Subcutaneous adipose tissue (tissue), 4 donors: ENCODE measurements around the gene CDH22. TPM values are rescaled to one million over a fixed set of nuclear protein-coding genes. Genes with fewer than 3 reads are reported as not detected.

Experiments
- CTCF ChIP-seq: fragments of 450-650 bp; IDR thresholded peaks from one replicate; pipeline ENCODE4 v1.5.1; 2016; ENCODE audit warnings: low read depth, mild to moderate bottlenecking, control low read depth, antibody characterized with exemption, moderate library complexity
- total RNA-seq, 4 donors: library from RNA; depleted of rRNA; stranded (reverse); fragments of >200 nt; gene quantifications; one replicate each; pipeline ENCODE4 v1.1.0, GENCODE V29; 2016

CDH22 gene
- total RNA-seq, 4 donors from 2014 or later = not detected

GRCh38 chr20:46145713-46146112 is 162.6 kb downstream of the CDH22 start:
- no peak for TF ChIP-seq CTCF

GRCh38 chr20:46144432-46145025 is 163.8 kb downstream of the CDH22 start:
- TF ChIP-seq CTCF = no peak

GRCh38 chr20:46142124-46142523 is 166.2 kb downstream of the CDH22 start:
- no peak for TF ChIP-seq CTCF

GRCh38 chr20:46139908-46140482 is 168.3 kb downstream of the CDH22 start:
- TF ChIP-seq CTCF = no peak

GRCh38 chr20:46139266-46139889 is 168.9 kb downstream of the CDH22 start:
- no peak for TF ChIP-seq CTCF

GRCh38 chr20:46137816-46138215 is 170.5 kb downstream of the CDH22 start:
- TF ChIP-seq CTCF = no peak

- no peak for TF ChIP-seq CTCF
Measured at GRCh38 chr20:46135856-46136633, 172.3 kb downstream of the CDH22 start.
